SJCRH30 (cell line): Measurements from ENCODE around the gene UBE2F. TPM values are rescaled to one million over a fixed set of nuclear protein-coding genes. Genes with fewer than 3 reads are reported as not detected.

Experiments used
- DNase-seq, 2 experiments: peaks; one replicate each; pipeline ENCODE4 v3.0.0-alpha.2; 2015 to 2020
- H3K27ac ChIP-seq: fragments of 250-450 bp; sonication (Bioruptor Pico); 2 replicates; pipeline ENCODE4 v1.5.1; 2020; ENCODE audit warnings: mild to moderate bottlenecking, moderate library complexity
- H3K27me3 ChIP-seq: fragments of 250-450 bp; sonication (Bioruptor Pico); 2 replicates; pipeline ENCODE4 v1.5.1; 2020; ENCODE audit warnings: mild to moderate bottlenecking, moderate library complexity
- H3K36me3 ChIP-seq: fragments of 250-450 bp; sonication (Bioruptor Pico); 2 replicates; pipeline ENCODE4 v1.5.1; 2020; ENCODE audit warnings: mild to moderate bottlenecking, moderate library complexity
- H3K4me1 ChIP-seq: fragments of 250-450 bp; sonication (Bioruptor Pico); 2 replicates; pipeline ENCODE4 v1.5.1; 2020; ENCODE audit warnings: mild to moderate bottlenecking, moderate library complexity
- H3K4me3 ChIP-seq: fragments of 250-450 bp; sonication (Bioruptor Pico); 2 replicates; pipeline ENCODE4 v1.5.1; 2020; ENCODE audit warnings: mild to moderate bottlenecking, moderate library complexity
- H3K9me3 ChIP-seq: fragments of 250-450 bp; sonication (Bioruptor Pico); replicated peaks from 2 replicates; pipeline ENCODE4 v1.5.1; 2020; ENCODE audit warnings: mild to moderate bottlenecking, moderate library complexity
- total RNA-seq: library from RNA; depleted of rRNA; stranded (reverse); fragments of >200 nt; shearing (Covaris generic); gene quantifications from 2 replicates; pipeline ENCODE4 v1.2.3, GENCODE V29; 2014; rRNA removed

The UBE2F gene
- total RNA-seq, 1 experiment from 2014 or later, result 50.5 TPM

DNA sequence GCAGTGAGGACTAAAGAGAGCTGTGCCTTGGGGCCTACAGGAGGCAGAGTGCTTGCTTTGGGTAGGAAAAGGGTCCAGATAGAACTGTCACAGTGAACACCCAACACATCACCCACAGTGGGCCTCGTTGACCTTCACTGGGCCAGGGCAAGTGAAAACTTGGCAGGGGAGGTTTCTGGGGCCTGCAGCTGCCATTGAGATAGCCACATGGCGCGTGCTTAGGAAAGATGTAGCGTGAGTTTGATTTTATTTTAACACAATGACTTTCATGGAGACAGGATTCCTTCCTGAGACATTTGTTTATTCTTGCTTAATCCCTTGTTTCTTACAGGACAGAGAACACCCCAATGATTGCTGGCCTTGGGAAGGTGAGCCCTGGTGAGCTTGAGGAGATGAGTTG is 124.1 kb downstream of the UBE2F start:
- Histone ChIP-seq H3K27me3 (no peaks in the 10 kb centered on the region), H3K36me3 (peaks cover 4% of the 10 kb centered on the region; the same call in 1 of the 2 replicates), H3K9me3 (no peaks in the 10 kb centered on the region), H3K4me1 (no peaks in the 10 kb centered on the region), H3K4me3 (no peak overlapping the region), H3K27ac (no peak overlapping the region)
- DNase-seq, result no peak

DNA sequence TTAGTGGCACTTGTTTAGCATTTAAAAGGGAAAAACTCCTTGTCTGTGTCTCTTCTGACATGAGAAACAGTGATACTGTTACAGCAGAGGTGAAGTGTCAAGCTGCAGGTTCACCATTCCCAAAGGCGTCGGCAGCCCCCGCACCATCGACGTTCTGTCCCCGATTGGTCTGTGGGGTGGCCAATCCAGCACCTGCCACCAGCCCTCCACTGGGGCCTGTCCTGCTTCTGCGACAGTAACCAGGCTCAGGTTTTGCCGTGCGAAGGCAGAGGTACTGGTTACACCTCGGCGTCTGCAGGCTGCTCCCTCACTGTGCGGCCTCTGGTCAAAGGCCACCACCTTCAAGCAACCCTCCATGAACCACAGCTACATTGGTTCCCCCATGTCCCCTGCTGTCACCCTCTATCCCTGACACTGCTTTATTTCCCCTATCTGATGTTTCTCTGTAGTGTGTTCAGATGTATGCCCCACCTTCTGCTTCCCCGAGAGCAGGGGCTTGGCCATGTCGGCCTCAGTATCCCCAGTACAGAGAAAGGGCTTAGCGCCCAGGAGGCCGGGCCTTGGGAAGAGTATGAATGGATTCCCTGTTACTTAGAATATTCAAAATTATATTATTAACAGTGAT is 124.7 kb downstream of the UBE2F start:
- Histone ChIP-seq H3K27ac (no peak overlapping the region), H3K4me3 (no peak overlapping the region), H3K4me1 (no peaks in the 10 kb centered on the region), H3K36me3 (0 out of 2 replicates have a peak, but pooled peaks cover 4% of the 10 kb centered on the region), H3K27me3 (no peaks in the 10 kb centered on the region), H3K9me3 (no peaks in the 10 kb centered on the region)
- no peak for DNase-seq

Other genes with a start within 250 kb of the UBE2F start
- 0.15 and 0.28 TPM in 2 replicates for gene RBM44, start 168.2 kb upstream of the UBE2F start, total RNA-seq
- not detected in 2 replicates for gene RAMP1, start 107.4 kb upstream of the UBE2F start, total RNA-seq
- gene SCLY, start 94.0 kb downstream of the UBE2F start, total RNA-seq, result 35.9 and 36.7 TPM in 2 replicates
- 2.6 and 3.1 TPM in 2 replicates for gene ESPNL, start 133.3 kb downstream of the UBE2F start, total RNA-seq
- 3.9 and 4.1 TPM in 2 replicates for gene KLHL30, start 171.7 kb downstream of the UBE2F start, total RNA-seq
- 10.4 and 10.5 TPM in 2 replicates for gene ERFE, start 192.0 kb downstream of the UBE2F start, total RNA-seq
- gene ILKAP, start 236.7 kb downstream of the UBE2F start, total RNA-seq, result 59.8 and 71.1 TPM in 2 replicates